Glutamatergic neuron (in vitro differentiated cells): Measurements from ENCODE around the gene MBOAT1. TPM values are rescaled to one million over a fixed set of nuclear protein-coding genes. Genes with fewer than 3 reads are reported as not detected.

Experiments
- DNase-seq: peaks from one replicate; pipeline ENCODE4 v3.0.0; 2022
- H3K27ac Mint-ChIP-seq: one replicate; pipeline ENCODE4 v1.8.0; 2020; ENCODE audit warnings: mild to moderate bottlenecking, mixed read lengths, inconsistent platforms; ENCODE audit not compliant: unreplicated experiment
- H3K27me3 Mint-ChIP-seq: one replicate; pipeline ENCODE4 v1.8.0; 2020; ENCODE audit warnings: mild to moderate bottlenecking, moderate library complexity, mixed read lengths, inconsistent platforms; ENCODE audit not compliant: unreplicated experiment
- H3K36me3 Mint-ChIP-seq: one replicate; pipeline ENCODE4 v1.8.0; 2020; ENCODE audit warnings: mild to moderate bottlenecking, mixed read lengths, inconsistent platforms; ENCODE audit not compliant: unreplicated experiment
- H3K4me1 Mint-ChIP-seq: one replicate; pipeline ENCODE4 v1.8.0; 2020; ENCODE audit warnings: mild to moderate bottlenecking, low read depth, mixed read lengths, inconsistent platforms; ENCODE audit not compliant: unreplicated experiment
- H3K4me3 Mint-ChIP-seq: one replicate; pipeline ENCODE4 v1.8.0; 2020; ENCODE audit warnings: mild to moderate bottlenecking, mixed read lengths, inconsistent platforms; ENCODE audit not compliant: unreplicated experiment
- H3K9me3 Mint-ChIP-seq: one replicate; pipeline ENCODE4 v1.8.0; 2020; ENCODE audit warnings: mild to moderate bottlenecking, moderate library complexity, mixed read lengths, inconsistent platforms; ENCODE audit not compliant: unreplicated experiment
- CTCF ChIP-seq: fragments of 200-600 bp; sonication (generic); IDR thresholded peaks from one replicate; pipeline ENCODE4 v1.5.0; 2021; ENCODE audit not compliant: partially characterized antibody, unreplicated experiment
- total RNA-seq: library from RNA; stranded (reverse); fragmentation: NEBNext Ultra II Directional; extraction: Animal tissue kit (Norgen Biotek cat#: 25700); gene quantifications from one replicate; pipeline ENCODE4 v1.2.1, GENCODE V29; 2021; ENCODE audit not compliant: unreplicated experiment

Gene MBOAT1
- total RNA-seq, 1 donor from 2014 or later = not detected

- peaks cover 2% of the 10 kb centered on the region for H3K27me3 Mint-ChIP-seq
- H3K4me3 Mint-ChIP-seq = no peak overlapping the region
- no peaks in the 10 kb centered on the region for H3K4me1 Mint-ChIP-seq
- H3K9me3 Mint-ChIP-seq = no peaks in the 10 kb centered on the region
- H3K27ac Mint-ChIP-seq = no peak overlapping the region
- H3K36me3 Mint-ChIP-seq = no peaks in the 10 kb centered on the region
- no peak for DNase-seq
- TF ChIP-seq CTCF = no peak
Measured at GRCh38 chr6:20255428-20255827, 43.2 kb upstream of the MBOAT1 start.

- no peaks in the 10 kb centered on the region for H3K4me1 Mint-ChIP-seq
- no peaks in the 10 kb centered on the region for H3K9me3 Mint-ChIP-seq
- no peak overlapping the region for H3K4me3 Mint-ChIP-seq
- H3K27me3 Mint-ChIP-seq = peaks cover 2% of the 10 kb centered on the region
- H3K27ac Mint-ChIP-seq = no peak overlapping the region
- TF ChIP-seq CTCF = no peak
- no peak for DNase-seq
- H3K36me3 Mint-ChIP-seq = no peaks in the 10 kb centered on the region
Measured at GRCh38 chr6:20254295-20254694, 42.0 kb upstream of the MBOAT1 start.

GRCh38 chr6:20253021-20253420 is 40.8 kb upstream of the MBOAT1 start:
- H3K4me1 Mint-ChIP-seq = no peaks in the 10 kb centered on the region
- no peaks in the 10 kb centered on the region for H3K36me3 Mint-ChIP-seq
- no peak for DNase-seq
- peaks cover 2% of the 10 kb centered on the region for H3K27me3 Mint-ChIP-seq
- no peak overlapping the region for H3K27ac Mint-ChIP-seq
- no peaks in the 10 kb centered on the region for H3K9me3 Mint-ChIP-seq
- no peak overlapping the region for H3K4me3 Mint-ChIP-seq
- TF ChIP-seq CTCF = no peak

GRCh38 chr6:20252311-20252710 is 40.0 kb upstream of the MBOAT1 start:
- Mint-ChIP-seq H3K9me3 (no peaks in the 10 kb centered on the region), H3K27ac (no peak overlapping the region), H3K27me3 (peaks cover 2% of the 10 kb centered on the region), H3K36me3 (no peaks in the 10 kb centered on the region), H3K4me1 (no peaks in the 10 kb centered on the region), H3K4me3 (no peak overlapping the region)
- no peak for DNase-seq
- TF ChIP-seq CTCF = no peak

- Mint-ChIP-seq H3K27me3 (peaks cover 2% of the 10 kb centered on the region), H3K9me3 (no peaks in the 10 kb centered on the region), H3K4me3 (no peak overlapping the region), H3K4me1 (no peaks in the 10 kb centered on the region), H3K36me3 (no peaks in the 10 kb centered on the region), H3K27ac (no peak overlapping the region)
- no peak for DNase-seq
- TF ChIP-seq CTCF = no peak
Measured at GRCh38 chr6:20251525-20251924, 39.3 kb upstream of the MBOAT1 start.
